Right lobe of liver (tissue), 4 donors: Measurements from ENCODE around the gene MLLT1.

Experiments used
- POLR2A ChIP-seq: fragments of 450-650 bp; IDR thresholded peaks from one replicate; pipeline ENCODE4 v1.6.1; 2017; ENCODE audit warnings: antibody characterized with exemption, mild to moderate bottlenecking
- TF ChIP-seq, protein P1 (sequence below), 4 donors: fragments of 200-600 bp in 3 of 4; fragments of 450-650 bp in 1 of 4; IDR thresholded peaks; one replicate each; pipeline versions ENCODE4 v1.5.1 to v1.8.0; 2016 to 2022; ENCODE audit warnings: antibody characterized with exemption in 4 of 4, mild to moderate bottlenecking in 2 of 4
- donor health status: DM: no; HTN: no; CAD: no.
- donor health status: DM: no; HTN: no; CAD: no.
- donor health status: DM: no; HTN: yes; CAD: no.

DNA sequence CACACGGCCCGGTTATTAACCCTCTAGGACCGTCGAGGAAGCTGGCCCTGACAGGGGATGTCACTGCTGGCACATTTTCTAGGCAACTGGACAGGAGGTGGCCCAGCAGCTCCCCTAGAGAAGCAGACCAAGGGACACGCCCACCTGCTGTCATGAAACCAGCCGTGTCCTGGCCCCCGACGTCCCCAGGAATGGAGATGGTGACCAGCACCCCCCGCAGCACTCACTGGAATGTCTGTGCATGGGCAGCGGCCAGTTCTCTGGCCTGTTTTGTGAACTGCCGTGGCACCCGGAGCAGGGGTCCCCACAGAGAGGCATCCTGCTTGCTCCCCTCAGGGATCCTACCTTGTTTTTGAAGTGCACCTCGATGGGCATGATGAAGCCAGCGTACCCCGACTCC lies 17.9 kb downstream of the MLLT1 start:
- TF ChIP-seq, protein P1, sequence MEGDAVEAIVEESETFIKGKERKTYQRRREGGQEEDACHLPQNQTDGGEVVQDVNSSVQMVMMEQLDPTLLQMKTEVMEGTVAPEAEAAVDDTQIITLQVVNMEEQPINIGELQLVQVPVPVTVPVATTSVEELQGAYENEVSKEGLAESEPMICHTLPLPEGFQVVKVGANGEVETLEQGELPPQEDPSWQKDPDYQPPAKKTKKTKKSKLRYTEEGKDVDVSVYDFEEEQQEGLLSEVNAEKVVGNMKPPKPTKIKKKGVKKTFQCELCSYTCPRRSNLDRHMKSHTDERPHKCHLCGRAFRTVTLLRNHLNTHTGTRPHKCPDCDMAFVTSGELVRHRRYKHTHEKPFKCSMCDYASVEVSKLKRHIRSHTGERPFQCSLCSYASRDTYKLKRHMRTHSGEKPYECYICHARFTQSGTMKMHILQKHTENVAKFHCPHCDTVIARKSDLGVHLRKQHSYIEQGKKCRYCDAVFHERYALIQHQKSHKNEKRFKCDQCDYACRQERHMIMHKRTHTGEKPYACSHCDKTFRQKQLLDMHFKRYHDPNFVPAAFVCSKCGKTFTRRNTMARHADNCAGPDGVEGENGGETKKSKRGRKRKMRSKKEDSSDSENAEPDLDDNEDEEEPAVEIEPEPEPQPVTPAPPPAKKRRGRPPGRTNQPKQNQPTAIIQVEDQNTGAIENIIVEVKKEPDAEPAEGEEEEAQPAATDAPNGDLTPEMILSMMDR (IDR thresholded peaks at IDR 0.05) = no peak
- no peak for TF ChIP-seq POLR2A
